Measurements from ENCODE around the gene DNAH6. TPM values are rescaled to one million over a fixed set of nuclear protein-coding genes. Genes with fewer than 3 reads are reported as not detected.
"Not testable (repeated sequence)": the region's sequence is repeated elsewhere in the genome, so short reads cannot be mapped to it uniquely, and the experiment has no call there.

The DNAH6 gene
- polyA plus RNA-seq, 2 of the 4 experiments (the other 2 are of a cell fraction): 0.13 to 0.32 TPM

- H3K4me1 ChIP-seq: no peaks in the 10 kb centered on the region
- H3K4me3 ChIP-seq: no peak overlapping the region
- WGBS (ENCODE audit: missing lambda C conversion rate): 45% methylated on average over 4 of the region's 4 CpGs
- no peak overlapping the region for H3K27ac ChIP-seq
- ChIA-PET POLR2A (no interaction called here), CTCF (no interaction called here)
- DNase-seq (ENCODE audit: low read depth in 1 of 2, low spot score in 1 of 2): no peak
- ATAC-seq: no peak
- H3K9me3 ChIP-seq: peaks cover 8% of the 10 kb centered on the region
- H3K4me2 ChIP-seq: no peak overlapping the region
- no peak for FAIRE-seq
- TF ChIP-seq EP300 (IDR thresholded peaks at IDR 0.05) (no peak), ZSCAN20 (CRISPR knock-in tag; IDR thresholded peaks at IDR 0.05) (no peak)
Observed at GRCh38 chr2:84768840-84769239, 252.5 kb downstream of the DNAH6 start.

- Histone ChIP-seq H3K9me3 (peaks cover 11% of the 10 kb centered on the region), H3K27ac (no peak overlapping the region), H3K4me1 (no peaks in the 10 kb centered on the region), H3K4me3 (no peak overlapping the region), H3K4me2 (no peak overlapping the region)
- DNase-seq (ENCODE audit: low read depth in 1 of 2, low spot score in 1 of 2) (no peak), ATAC-seq (no peak), FAIRE-seq (peak; percentile 32)
- CTCF ChIA-PET: no interaction called here
- WGBS (ENCODE audit: missing lambda C conversion rate): 9% methylated on average over 1 of the region's 1 CpG
- POLR2A ChIA-PET: no interaction called here
- no peak for TF ChIP-seq HES2 (IDR thresholded peaks at IDR 0.05)
- TF ChIP-seq HEYL (CRISPR knock-in tag; IDR thresholded peaks at IDR 0.05): no peak
- no peak for TF ChIP-seq FOSL2 (IDR thresholded peaks at IDR 0.05)
- peak; percentile 61 for TF ChIP-seq FOSL2 (CRISPR knock-in tag; IDR thresholded peaks at IDR 0.05)
- no peak for TF ChIP-seq GATA3 (IDR thresholded peaks at IDR 0.05; ENCODE audit: borderline replicate concordance)
- TF ChIP-seq RFX5 (IDR thresholded peaks at IDR 0.05): no peak
- TF ChIP-seq JUN (IDR thresholded peaks at IDR 0.05): no peak
- TF ChIP-seq MAFK (IDR thresholded peaks at IDR 0.05; ENCODE audit: partially characterized antibody): peak; percentile 26
- no peak for TF ChIP-seq HDAC2 (IDR thresholded peaks at IDR 0.05)
Observed at GRCh38 chr2:84770280-84770679, 254.0 kb downstream of the DNAH6 start.

- H3K27ac ChIP-seq: no peak overlapping the region
- FAIRE-seq (no peak), DNase-seq (ENCODE audit: low read depth in 1 of 2, low spot score in 1 of 2) (no peak), ATAC-seq (no peak)
- H3K4me2 ChIP-seq: no peak overlapping the region
- TF ChIP-seq CBX8 (IDR thresholded peaks at IDR 0.05): no peak
- no peak for TF ChIP-seq MAZ (IDR thresholded peaks at IDR 0.05; ENCODE audit: borderline replicate concordance, low read depth, low read length)
- no peak for TF ChIP-seq BHLHE40 (IDR thresholded peaks at IDR 0.05; ENCODE audit: low read depth, low read length)
- no peak for TF ChIP-seq ZC3H11A (IDR thresholded peaks at IDR 0.05)
- no peak for TF ChIP-seq RNF2 (IDR thresholded peaks at IDR 0.05; ENCODE audit: borderline replicate concordance, low read depth)
- TF ChIP-seq HES2 (IDR thresholded peaks at IDR 0.05): no peak
- TF ChIP-seq HOXB5 (CRISPR knock-in tag; IDR thresholded peaks at IDR 0.05): no peak
- no peak for TF ChIP-seq ATOH8 (CRISPR knock-in tag; IDR thresholded peaks at IDR 0.05; ENCODE audit: low read depth)
- no peak for TF ChIP-seq NR3C1 (IDR thresholded peaks at IDR 0.05)
- no peak for TF ChIP-seq RFX5 (IDR thresholded peaks at IDR 0.05)
- no peak overlapping the region for H3K4me3 ChIP-seq
- CTCF ChIA-PET: no interaction called here
- POLR2A ChIA-PET: no interaction called here
- 10% methylated on average over 1 of the region's 1 CpG for WGBS (ENCODE audit: missing lambda C conversion rate)
- H3K4me1 ChIP-seq: no peaks in the 10 kb centered on the region
- peaks cover 11% of the 10 kb centered on the region for H3K9me3 ChIP-seq
Observed at GRCh38 chr2:84771251-84771650, 255.0 kb downstream of the DNAH6 start.

- FAIRE-seq; ATAC-seq; H3K27ac ChIP-seq; H3K4me3 ChIP-seq; POLR2A ChIA-PET; H3K4me2 ChIP-seq; H3K4me1 ChIP-seq; DNase-seq (ENCODE audit: low read depth in 1 of 2, low spot score in 1 of 2); CTCF ChIA-PET: not testable (repeated sequence)
- H3K9me3 ChIP-seq: peaks cover 11% of the 10 kb centered on the region
- 3% methylated on average over 3 of the region's 3 CpGs for WGBS (ENCODE audit: missing lambda C conversion rate)
Observed at GRCh38 chr2:84773562-84773961, 257.3 kb downstream of the DNAH6 start.

DNA sequence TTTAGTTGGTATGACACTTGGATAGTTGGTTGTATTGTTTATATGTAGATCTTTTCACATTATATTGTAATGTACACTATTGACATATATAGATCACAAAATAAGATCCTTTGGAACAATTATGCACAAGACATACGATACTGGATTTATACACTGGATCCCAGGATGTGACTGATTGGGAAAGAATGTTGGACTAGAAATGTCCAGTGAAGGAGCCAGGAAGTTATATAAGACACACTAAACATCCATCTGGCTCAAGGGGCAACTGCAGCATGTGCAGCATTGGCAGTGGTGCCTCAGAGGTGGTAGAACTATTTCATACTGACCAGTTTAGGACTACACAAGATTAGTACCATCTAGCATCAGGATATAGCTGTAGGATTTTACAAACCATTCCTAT is 259.7 kb downstream of the DNAH6 start:
- Histone ChIP-seq H3K4me1 (no peaks in the 10 kb centered on the region), H3K4me2 (no peak overlapping the region), H3K27ac (no peak overlapping the region), H3K4me3 (no peak overlapping the region), H3K9me3 (peaks cover 11% of the 10 kb centered on the region; the same call in 2 of the 3 replicates)
- DNase-seq (ENCODE audit: low read depth in 1 of 2, low spot score in 1 of 2) (no peak), ATAC-seq (no peak), FAIRE-seq (peak; percentile 28)
- ChIA-PET POLR2A (no interaction called here), CTCF (no interaction called here)
- 2% methylated on average over 1 of the region's 1 CpG for WGBS (ENCODE audit: missing lambda C conversion rate)
- TF ChIP-seq ZSCAN20 (CRISPR knock-in tag; IDR thresholded peaks at IDR 0.05) (no peak), HOXA7 (CRISPR knock-in tag; IDR thresholded peaks at IDR 0.05) (no peak)

Data from A549 (cell line).